Measurements from ENCODE around the gene SH3RF3. TPM values are rescaled to one million over a fixed set of nuclear protein-coding genes. Genes with fewer than 3 reads are reported as not detected.

Gene SH3RF3
- total RNA-seq, 2 donors from 2014 or later: 1.5 to 1.8 TPM

DNA sequence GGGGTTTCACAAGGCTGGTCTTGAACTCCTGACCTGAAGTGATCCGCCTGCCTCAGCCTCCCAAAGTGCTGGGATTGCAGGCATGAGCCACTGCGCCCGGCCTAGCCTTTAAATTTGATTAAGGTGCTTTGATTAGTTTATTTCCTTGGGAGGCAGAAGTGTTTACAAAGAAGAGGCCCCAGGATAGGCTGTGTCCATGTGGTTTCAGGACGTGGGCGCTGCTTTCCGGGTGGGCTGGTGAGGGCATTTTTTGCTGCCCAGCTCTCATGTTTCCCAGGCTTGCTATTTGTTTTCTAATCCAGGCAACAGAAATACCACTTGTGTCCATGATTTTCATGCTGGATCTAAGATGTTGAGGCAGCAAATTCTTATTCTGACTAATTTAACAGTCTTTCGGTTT is 124.2 kb downstream of the SH3RF3 start:
- no peak for TF ChIP-seq CTCF (conservative IDR thresholded peaks at IDR 0.05)
- Mint-ChIP-seq H3K4me1 (no peaks in the 10 kb centered on the region), H3K27ac (no peak overlapping the region), H3K9me3 (no peaks in the 10 kb centered on the region), H3K4me3 (no peak overlapping the region), H3K36me3 (ENCODE audit: low read depth) (no peaks in the 10 kb centered on the region), H3K27me3 (ENCODE audit: insufficient read depth) (no peaks in the 10 kb centered on the region)
- Histone ChIP-seq H3K27me3 (ENCODE audit: control insufficient read depth, insufficient read depth, low read length, poor library complexity, severe bottlenecking) (no peaks in the 10 kb centered on the region), H3K9me3 (ENCODE audit: control insufficient read depth, low read length) (no peaks in the 10 kb centered on the region), H3K36me3 (ENCODE audit: control insufficient read depth, insufficient read depth, low read length) (no peaks in the 10 kb centered on the region), H3K9ac (ENCODE audit: extremely low read depth, low read length, poor library complexity, severe bottlenecking) (no peak overlapping the region), H3K4me1 (ENCODE audit: control insufficient read depth, insufficient read depth, low read length) (no peaks in the 10 kb centered on the region), H3K4me3 (ENCODE audit: low read length) (no peak overlapping the region), H3K27ac (ENCODE audit: low read depth, low read length) (no peak overlapping the region)
- no peak for DNase-seq
- 94 to 95% methylated on average over 6 to 7 of the region's 7 CpGs for WGBS, 2 experiments (ENCODE audit: insufficient coverage in 1 of 2, insufficient read length in 1 of 2)

DNA sequence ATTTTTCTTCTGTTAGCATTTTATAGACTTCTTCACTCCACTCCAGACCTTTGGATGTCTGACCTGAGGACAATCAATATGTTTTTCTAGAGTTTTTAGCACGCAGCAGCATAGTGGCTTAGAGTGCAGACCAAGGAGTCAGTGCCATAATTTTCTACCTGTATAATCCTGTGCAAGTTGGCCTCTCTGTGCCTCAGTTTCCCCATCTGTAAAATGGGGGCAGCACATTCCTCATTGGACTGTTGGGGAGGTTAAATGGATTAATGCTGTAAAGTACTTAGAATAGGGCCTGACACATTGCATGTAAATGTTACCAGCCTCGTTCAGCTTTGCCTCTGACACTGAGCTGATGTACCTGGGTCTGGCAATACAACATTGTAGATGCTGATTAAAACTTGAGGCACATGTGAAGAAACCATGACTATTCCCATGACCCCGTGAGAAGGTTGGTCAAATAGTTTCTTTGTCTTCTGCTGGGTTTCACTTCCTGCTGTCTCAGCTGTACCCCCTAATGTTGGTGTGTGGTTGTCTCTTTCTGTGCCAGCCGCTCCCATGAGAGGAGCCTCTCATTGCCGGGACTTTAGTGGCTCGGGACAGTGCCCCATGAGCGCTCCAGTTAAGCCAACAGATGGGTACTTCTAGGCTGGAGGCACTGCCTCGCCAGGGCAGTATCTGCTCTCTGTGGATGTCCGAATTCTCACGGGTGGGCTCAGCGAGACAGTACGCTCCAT is 125.3 kb downstream of the SH3RF3 start:
- DNase-seq: no peak
- Mint-ChIP-seq H3K27ac (no peak overlapping the region), H3K36me3 (ENCODE audit: low read depth) (no peaks in the 10 kb centered on the region), H3K4me3 (no peak overlapping the region), H3K9me3 (no peaks in the 10 kb centered on the region), H3K27me3 (ENCODE audit: insufficient read depth) (no peaks in the 10 kb centered on the region), H3K4me1 (no peaks in the 10 kb centered on the region)
- no peak overlapping the region for H3K27ac ChIP-seq (ENCODE audit: low read depth, low read length)
- no peak for TF ChIP-seq CTCF (conservative IDR thresholded peaks at IDR 0.05)
- H3K27me3 ChIP-seq (ENCODE audit: control insufficient read depth, insufficient read depth, low read length, poor library complexity, severe bottlenecking): no peaks in the 10 kb centered on the region
- H3K9me3 ChIP-seq (ENCODE audit: control insufficient read depth, low read length): no peaks in the 10 kb centered on the region
- WGBS, 2 experiments (ENCODE audit: insufficient coverage in 1 of 2, insufficient read length in 1 of 2): 93 to 98% methylated on average over 11 to 12 of the region's 12 CpGs
- H3K36me3 ChIP-seq (ENCODE audit: control insufficient read depth, insufficient read depth, low read length): no peaks in the 10 kb centered on the region
- no peaks in the 10 kb centered on the region for H3K4me1 ChIP-seq (ENCODE audit: control insufficient read depth, insufficient read depth, low read length)
- no peak overlapping the region for H3K9ac ChIP-seq (ENCODE audit: extremely low read depth, low read length, poor library complexity, severe bottlenecking)
- H3K4me3 ChIP-seq (ENCODE audit: low read length): no peak overlapping the region

- no peak overlapping the region for H3K4me3 Mint-ChIP-seq
Observed at GRCh38 chr2:109255654-109256053, 126.6 kb downstream of the SH3RF3 start.

More at GRCh38 chr2:109255654-109256053, 126.6 kb downstream of the SH3RF3 start:
- TF ChIP-seq CTCF (conservative IDR thresholded peaks at IDR 0.05): no peak
- WGBS, 2 experiments (ENCODE audit: insufficient coverage in 1 of 2, insufficient read length in 1 of 2): 43 to 82% methylated on average over 1 to 4 of the region's 4 CpGs
- Histone ChIP-seq H3K27ac (ENCODE audit: low read depth, low read length) (no peak overlapping the region), H3K9me3 (ENCODE audit: control insufficient read depth, low read length) (no peaks in the 10 kb centered on the region), H3K4me1 (ENCODE audit: control insufficient read depth, insufficient read depth, low read length) (no peaks in the 10 kb centered on the region), H3K4me3 (ENCODE audit: low read length) (no peak overlapping the region), H3K36me3 (ENCODE audit: control insufficient read depth, insufficient read depth, low read length) (no peaks in the 10 kb centered on the region), H3K9ac (ENCODE audit: extremely low read depth, low read length, poor library complexity, severe bottlenecking) (no peak overlapping the region), H3K27me3 (ENCODE audit: control insufficient read depth, insufficient read depth, low read length, poor library complexity, severe bottlenecking) (no peaks in the 10 kb centered on the region)
- no peaks in the 10 kb centered on the region for H3K36me3 Mint-ChIP-seq (ENCODE audit: low read depth)
- peaks cover 3% of the 10 kb centered on the region for H3K4me1 Mint-ChIP-seq
- H3K27me3 Mint-ChIP-seq (ENCODE audit: insufficient read depth): no peaks in the 10 kb centered on the region
- no peak overlapping the region for H3K27ac Mint-ChIP-seq
- DNase-seq: no peak
- no peaks in the 10 kb centered on the region for H3K9me3 Mint-ChIP-seq
